Peyer's patch (tissue), 4 donors: ENCODE data around the gene ANKH.

Experiments used
- POLR2A ChIP-seq, 2 donors: fragments of 450-650 bp; IDR thresholded peaks; one replicate each; pipeline ENCODE4 v1.5.1; 2017; ENCODE audit warnings: antibody characterized with exemption in 2 of 2, mild to moderate bottlenecking in 2 of 2, moderate library complexity in 2 of 2
- TF ChIP-seq, protein P1 (sequence below), 6 experiments: fragments of 450-650 bp in 4 of 6; fragments of 200-600 bp in 2 of 6; sonication (generic) in 1 of 6; IDR thresholded peaks; one replicate each; pipeline ENCODE4 v1.5.1; 2017 to 2019; ENCODE audit warnings: antibody characterized with exemption in 6 of 6, mild to moderate bottlenecking in 3 of 6, moderate library complexity in 1 of 6

DNA sequence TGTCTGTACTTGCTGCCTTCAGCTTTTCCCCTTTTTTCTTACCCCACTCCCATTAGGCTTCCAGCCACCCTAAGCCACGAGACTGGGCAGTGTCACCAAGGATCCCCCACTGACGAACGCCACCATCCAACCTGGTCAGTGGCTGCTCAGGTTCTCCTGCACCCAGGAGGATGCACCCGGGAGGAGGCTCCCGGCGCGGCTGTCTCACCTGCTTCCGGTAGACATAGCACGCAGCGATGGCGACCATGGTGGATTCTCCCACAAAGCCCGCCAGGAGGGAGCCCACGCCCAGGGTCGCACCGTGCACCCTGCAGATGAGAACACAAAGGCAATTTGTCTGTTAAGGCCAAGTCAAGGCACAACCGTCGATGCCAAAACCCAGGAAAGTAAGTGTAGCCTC lies 158.9 kb downstream of the ANKH start:
- TF ChIP-seq, protein P1, sequence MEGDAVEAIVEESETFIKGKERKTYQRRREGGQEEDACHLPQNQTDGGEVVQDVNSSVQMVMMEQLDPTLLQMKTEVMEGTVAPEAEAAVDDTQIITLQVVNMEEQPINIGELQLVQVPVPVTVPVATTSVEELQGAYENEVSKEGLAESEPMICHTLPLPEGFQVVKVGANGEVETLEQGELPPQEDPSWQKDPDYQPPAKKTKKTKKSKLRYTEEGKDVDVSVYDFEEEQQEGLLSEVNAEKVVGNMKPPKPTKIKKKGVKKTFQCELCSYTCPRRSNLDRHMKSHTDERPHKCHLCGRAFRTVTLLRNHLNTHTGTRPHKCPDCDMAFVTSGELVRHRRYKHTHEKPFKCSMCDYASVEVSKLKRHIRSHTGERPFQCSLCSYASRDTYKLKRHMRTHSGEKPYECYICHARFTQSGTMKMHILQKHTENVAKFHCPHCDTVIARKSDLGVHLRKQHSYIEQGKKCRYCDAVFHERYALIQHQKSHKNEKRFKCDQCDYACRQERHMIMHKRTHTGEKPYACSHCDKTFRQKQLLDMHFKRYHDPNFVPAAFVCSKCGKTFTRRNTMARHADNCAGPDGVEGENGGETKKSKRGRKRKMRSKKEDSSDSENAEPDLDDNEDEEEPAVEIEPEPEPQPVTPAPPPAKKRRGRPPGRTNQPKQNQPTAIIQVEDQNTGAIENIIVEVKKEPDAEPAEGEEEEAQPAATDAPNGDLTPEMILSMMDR (IDR thresholded peaks at IDR 0.05), result no peak
- TF ChIP-seq POLR2A (IDR thresholded peaks at IDR 0.05), result no peak
